Coronary artery (tissue), 2 donors: Measurements from ENCODE around the gene TMEM14B.

Experiments
- DNase-seq: peaks from one replicate; pipeline ENCODE4 v3.0.0-alpha.2; 2017; ENCODE audit warnings: low spot score
- H3K27ac ChIP-seq, 2 donors: fragments of 200-600 bp; sonication (generic); one replicate each; pipeline ENCODE4 v1.5.1; 2016 to 2019
- H3K4me3 ChIP-seq: fragments of 200-600 bp; sonication (generic); 2 replicates; pipeline ENCODE4 v1.5.1; 2016; ENCODE audit warnings: mild to moderate bottlenecking, moderate library complexity
- TF ChIP-seq, protein P1 (sequence below): fragments of 200-600 bp; sonication (generic); IDR thresholded peaks from one replicate; pipeline ENCODE4 v1.5.1; 2019; ENCODE audit warnings: antibody characterized with exemption

Gene TMEM14B

GRCh38 chr6:10721850-10722569 lies 25.6 kb upstream of the TMEM14B start:
- peak overlapping the region; percentile 87 for H3K4me3 ChIP-seq
- H3K27ac ChIP-seq, result peak overlapping the region; percentile 71 to 92
- no peak for DNase-seq
- TF ChIP-seq, protein P1, sequence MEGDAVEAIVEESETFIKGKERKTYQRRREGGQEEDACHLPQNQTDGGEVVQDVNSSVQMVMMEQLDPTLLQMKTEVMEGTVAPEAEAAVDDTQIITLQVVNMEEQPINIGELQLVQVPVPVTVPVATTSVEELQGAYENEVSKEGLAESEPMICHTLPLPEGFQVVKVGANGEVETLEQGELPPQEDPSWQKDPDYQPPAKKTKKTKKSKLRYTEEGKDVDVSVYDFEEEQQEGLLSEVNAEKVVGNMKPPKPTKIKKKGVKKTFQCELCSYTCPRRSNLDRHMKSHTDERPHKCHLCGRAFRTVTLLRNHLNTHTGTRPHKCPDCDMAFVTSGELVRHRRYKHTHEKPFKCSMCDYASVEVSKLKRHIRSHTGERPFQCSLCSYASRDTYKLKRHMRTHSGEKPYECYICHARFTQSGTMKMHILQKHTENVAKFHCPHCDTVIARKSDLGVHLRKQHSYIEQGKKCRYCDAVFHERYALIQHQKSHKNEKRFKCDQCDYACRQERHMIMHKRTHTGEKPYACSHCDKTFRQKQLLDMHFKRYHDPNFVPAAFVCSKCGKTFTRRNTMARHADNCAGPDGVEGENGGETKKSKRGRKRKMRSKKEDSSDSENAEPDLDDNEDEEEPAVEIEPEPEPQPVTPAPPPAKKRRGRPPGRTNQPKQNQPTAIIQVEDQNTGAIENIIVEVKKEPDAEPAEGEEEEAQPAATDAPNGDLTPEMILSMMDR, result no peak

- TF ChIP-seq, protein P1, result no peak
- peak overlapping the region; percentile 87 for H3K4me3 ChIP-seq
- no peak for DNase-seq
- H3K27ac ChIP-seq, result peak overlapping the region; percentile 71 to 92
Observed at GRCh38 chr6:10722570-10722819, 25.1 kb upstream of the TMEM14B start.

DNA sequence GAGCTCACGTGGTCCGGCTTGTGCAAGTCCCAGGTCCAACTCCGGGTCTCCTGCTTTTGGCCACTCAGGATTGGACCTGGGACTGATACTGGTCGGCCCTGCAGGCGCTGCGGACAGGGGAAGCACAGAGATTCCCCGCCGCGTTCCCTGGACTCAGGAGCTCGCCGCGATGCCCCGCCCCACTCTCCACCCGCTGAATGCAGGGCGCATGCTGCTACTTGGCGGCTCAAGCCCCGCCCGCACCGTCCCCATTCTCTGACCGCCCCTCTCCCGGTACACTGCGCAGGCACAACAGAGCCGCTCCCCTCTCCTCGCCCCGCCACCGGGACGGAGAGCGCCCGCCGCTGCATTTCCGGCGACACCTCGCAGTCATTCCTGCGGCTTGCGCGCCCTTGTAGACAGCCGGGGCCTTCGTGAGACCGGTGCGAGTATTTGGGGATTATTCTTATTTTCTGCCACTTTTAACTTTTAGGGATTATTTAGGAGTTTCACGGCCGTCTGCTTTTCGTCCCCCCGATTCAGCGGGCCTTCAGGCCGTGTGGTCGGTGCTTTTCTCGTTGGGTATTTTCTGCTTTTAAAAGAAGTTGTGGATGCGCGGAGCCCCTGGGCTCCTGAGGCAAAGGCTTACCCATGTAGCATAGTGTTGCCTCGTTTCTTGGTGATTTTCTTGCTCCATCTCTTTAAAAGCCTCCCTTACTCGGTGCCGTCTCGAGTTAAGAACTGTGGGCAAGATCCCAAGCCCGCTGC lies 24.6 kb upstream of the TMEM14B start, which contains the start of gene TMEM14C:
Gene TMEM14C (plus strand): TSS at position 251 of the 747 bp plus-strand sequence. CDS start 1,544 bp downstream, outside the sequence.
- Histone ChIP-seq H3K27ac (peak within 1 kb of the TSS; percentile 71 to 92), H3K4me3 (peak within 1 kb of the TSS; percentile 87)
- TF ChIP-seq, protein P1, result no peak
- peak; percentile 99 for DNase-seq

DNA sequence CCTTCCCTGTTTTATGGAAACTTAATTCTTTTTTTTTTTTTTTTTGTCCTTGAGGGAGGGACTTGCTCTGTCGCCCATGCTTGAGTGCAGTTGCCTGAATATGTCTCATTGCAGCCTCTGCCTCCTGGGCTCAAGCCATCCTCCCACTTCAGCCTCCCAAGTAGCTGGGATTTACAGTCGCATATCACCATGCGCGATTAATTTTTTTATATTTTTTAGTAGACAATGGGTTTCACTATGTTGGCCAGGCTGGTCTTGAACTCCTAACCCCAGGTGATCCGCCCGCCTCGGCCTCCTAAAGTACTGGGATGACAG lies 24.1 kb upstream of the TMEM14B start:
- TF ChIP-seq, protein P1, result no peak
- no peak for DNase-seq
- peak overlapping the region; percentile 87 for H3K4me3 ChIP-seq
- peak overlapping the region; percentile 71 to 92 for H3K27ac ChIP-seq

GRCh38 chr6:10725044-10725443 lies 22.6 kb upstream of the TMEM14B start:
- no peak for DNase-seq
- no peak overlapping the region for H3K4me3 ChIP-seq
- no peak overlapping the region for H3K27ac ChIP-seq
- TF ChIP-seq, protein P1, result no peak

DNA sequence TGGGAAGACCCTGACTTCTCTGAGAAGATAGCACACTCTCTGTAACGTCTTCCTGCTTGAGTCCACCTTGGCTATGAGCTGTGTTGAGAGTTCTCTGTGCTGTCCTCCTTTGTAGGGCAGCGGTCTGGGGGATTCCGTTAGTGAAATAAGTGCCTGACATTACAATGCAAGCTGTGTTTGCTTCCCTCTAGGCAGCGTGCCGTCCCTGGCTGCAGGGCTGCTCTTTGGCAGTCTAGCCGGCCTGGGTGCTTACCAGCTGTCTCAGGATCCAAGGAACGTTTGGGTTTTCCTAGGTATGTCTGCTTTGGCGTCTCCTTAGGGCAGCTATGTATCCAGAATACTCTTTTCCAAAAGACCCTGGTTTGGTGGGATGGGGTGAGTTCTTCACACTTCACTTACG lies 21.9 kb upstream of the TMEM14B start:
- no peak overlapping the region for H3K4me3 ChIP-seq
- DNase-seq, result no peak
- H3K27ac ChIP-seq, result no peak overlapping the region
- TF ChIP-seq, protein P1, result no peak

- DNase-seq, result no peak
- TF ChIP-seq, protein P1, result no peak
- H3K4me3 ChIP-seq, result no peak overlapping the region
- no peak overlapping the region for H3K27ac ChIP-seq
Observed at GRCh38 chr6:10730254-10730653, 17.4 kb upstream of the TMEM14B start.
